ENCODE results near the gene PCSK1. TPM values are rescaled to one million over a fixed set of nuclear protein-coding genes. Genes with fewer than 3 reads are reported as not detected.

PCSK1 gene
- total and polyA plus RNA-seq, 3 donors from 2014 or later = 0.43 to 0.79 (median 0.63) TPM

DNA sequence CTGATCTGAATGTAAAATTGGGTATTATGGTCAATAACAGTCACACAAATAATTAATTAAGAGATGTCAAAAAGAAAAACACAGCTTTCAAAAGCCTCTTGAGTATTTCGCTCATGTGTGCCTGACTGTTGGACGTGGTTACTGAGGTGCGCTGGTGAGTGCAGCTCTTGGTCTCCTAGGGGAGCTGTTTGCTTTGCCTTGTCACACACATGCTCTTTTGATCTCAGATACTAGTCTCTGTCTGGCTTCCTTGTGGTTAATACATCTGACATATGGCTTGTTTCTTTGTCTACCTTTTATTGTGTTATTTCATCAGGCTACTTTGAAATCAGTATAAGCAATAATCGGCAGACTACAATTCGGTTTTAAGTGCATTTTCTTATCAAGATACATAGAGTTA, 51.5 kb downstream of the PCSK1 start:
- no peak for DNase-seq
- no peaks in the 10 kb centered on the region for H3K27me3 ChIP-seq
- no peak overlapping the region for H3K27ac ChIP-seq
- intact Hi-C loops (cut with DNase I; ENCODE audit: low total_unique reads) = no loop called here
- H3K36me3 ChIP-seq (ENCODE audit: low read depth, missing control alignments) = no peaks in the 10 kb centered on the region
- TF ChIP-seq, protein P1, sequence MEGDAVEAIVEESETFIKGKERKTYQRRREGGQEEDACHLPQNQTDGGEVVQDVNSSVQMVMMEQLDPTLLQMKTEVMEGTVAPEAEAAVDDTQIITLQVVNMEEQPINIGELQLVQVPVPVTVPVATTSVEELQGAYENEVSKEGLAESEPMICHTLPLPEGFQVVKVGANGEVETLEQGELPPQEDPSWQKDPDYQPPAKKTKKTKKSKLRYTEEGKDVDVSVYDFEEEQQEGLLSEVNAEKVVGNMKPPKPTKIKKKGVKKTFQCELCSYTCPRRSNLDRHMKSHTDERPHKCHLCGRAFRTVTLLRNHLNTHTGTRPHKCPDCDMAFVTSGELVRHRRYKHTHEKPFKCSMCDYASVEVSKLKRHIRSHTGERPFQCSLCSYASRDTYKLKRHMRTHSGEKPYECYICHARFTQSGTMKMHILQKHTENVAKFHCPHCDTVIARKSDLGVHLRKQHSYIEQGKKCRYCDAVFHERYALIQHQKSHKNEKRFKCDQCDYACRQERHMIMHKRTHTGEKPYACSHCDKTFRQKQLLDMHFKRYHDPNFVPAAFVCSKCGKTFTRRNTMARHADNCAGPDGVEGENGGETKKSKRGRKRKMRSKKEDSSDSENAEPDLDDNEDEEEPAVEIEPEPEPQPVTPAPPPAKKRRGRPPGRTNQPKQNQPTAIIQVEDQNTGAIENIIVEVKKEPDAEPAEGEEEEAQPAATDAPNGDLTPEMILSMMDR (IDR thresholded peaks at IDR 0.05) = no peak
- TF ChIP-seq POLR2A (IDR thresholded peaks at IDR 0.05) = no peak
- H3K4me3 ChIP-seq = no peak overlapping the region
- H3K4me1 ChIP-seq = no peaks in the 10 kb centered on the region
- no peaks in the 10 kb centered on the region for H3K9me3 ChIP-seq
- 78 to 83% methylated on average over 5 of the region's 5 CpGs for WGBS, 2 donors

DNA sequence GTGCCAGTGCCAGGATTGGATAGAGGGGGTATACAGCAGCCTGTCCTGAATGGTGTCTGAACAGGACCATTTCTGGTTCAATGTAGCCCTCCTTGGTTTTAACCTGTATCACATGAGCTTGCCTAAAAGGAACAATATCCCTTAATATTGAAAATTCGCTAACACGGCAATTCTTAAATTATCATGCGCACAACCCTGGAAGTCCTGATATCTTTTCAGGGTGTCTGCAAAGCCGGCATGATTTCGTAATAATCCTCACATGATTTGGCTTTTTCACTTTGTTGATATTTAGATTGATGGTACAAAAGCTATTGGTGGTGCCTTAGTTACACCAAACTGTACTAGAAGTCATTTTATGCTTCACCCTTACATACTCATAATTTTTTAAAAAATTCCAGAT, 53.2 kb downstream of the PCSK1 start:
- no peaks in the 10 kb centered on the region for H3K4me1 ChIP-seq
- no peaks in the 10 kb centered on the region for H3K27me3 ChIP-seq
- DNase-seq = no peak
- intact Hi-C loops (cut with DNase I; ENCODE audit: low total_unique reads) = no loop called here
- no peaks in the 10 kb centered on the region for H3K9me3 ChIP-seq
- H3K4me3 ChIP-seq = no peak overlapping the region
- 93 to 94% methylated on average over 5 of the region's 5 CpGs for WGBS, 2 donors
- H3K36me3 ChIP-seq (ENCODE audit: low read depth, missing control alignments) = no peaks in the 10 kb centered on the region
- TF ChIP-seq, protein P1 (IDR thresholded peaks at IDR 0.05) = no peak
- TF ChIP-seq POLR2A (IDR thresholded peaks at IDR 0.05) = no peak
- no peak overlapping the region for H3K27ac ChIP-seq

DNA sequence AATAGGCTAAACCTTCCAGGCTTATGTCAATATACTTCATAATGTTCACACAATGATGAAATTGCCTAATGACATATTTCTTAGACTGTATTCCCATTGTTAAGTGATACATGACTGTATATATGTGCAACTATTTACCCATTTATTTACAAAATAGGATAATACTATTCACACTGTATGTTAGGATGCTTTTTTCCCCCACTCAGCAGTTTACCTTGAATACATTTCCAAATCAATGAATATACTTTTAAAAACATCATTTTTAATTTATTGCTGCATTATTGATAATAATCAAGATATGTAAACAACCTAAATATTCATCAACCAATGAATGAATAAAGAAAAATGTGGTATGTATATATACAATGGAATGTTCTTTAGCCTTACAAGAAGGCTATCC, 55.5 kb downstream of the PCSK1 start:
- Histone ChIP-seq H3K9me3 (no peaks in the 10 kb centered on the region), H3K36me3 (ENCODE audit: low read depth, missing control alignments) (no peaks in the 10 kb centered on the region), H3K4me3 (no peak overlapping the region), H3K27ac (no peak overlapping the region), H3K27me3 (no peaks in the 10 kb centered on the region), H3K4me1 (no peaks in the 10 kb centered on the region)
- intact Hi-C loops (cut with DNase I; ENCODE audit: low total_unique reads) = no loop called here
- DNase-seq = no peak
- TF ChIP-seq, protein P1 (IDR thresholded peaks at IDR 0.05) = no peak
- no peak for TF ChIP-seq POLR2A (IDR thresholded peaks at IDR 0.05)

DNA sequence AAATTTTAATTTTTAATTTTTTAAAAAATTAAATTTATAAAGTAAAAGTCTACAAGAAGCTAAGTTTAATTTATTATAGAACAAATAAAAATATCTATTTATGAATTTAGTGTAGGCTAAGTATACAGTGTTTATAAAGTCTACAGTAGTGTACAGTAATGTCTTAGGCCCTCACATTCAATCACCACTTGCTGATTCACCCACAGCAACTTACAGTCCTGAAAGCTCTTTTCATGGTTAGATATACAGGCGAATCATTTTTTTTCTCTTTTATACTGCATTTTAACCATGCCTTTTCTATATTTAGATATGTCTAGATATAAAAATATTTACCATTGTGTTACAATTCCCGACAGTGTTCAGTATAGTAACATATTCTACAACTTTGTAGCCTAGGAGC, 55.9 kb downstream of the PCSK1 start:
- H3K4me1 ChIP-seq = no peaks in the 10 kb centered on the region
- TF ChIP-seq POLR2A (IDR thresholded peaks at IDR 0.05) = no peak
- TF ChIP-seq, protein P1 (IDR thresholded peaks at IDR 0.05) = no peak
- intact Hi-C loops (cut with DNase I; ENCODE audit: low total_unique reads) = no loop called here
- H3K36me3 ChIP-seq (ENCODE audit: low read depth, missing control alignments) = no peaks in the 10 kb centered on the region
- 48 to 50% methylated on average over 2 of the region's 2 CpGs for WGBS, 2 donors
- no peak for DNase-seq
- no peaks in the 10 kb centered on the region for H3K9me3 ChIP-seq
- no peaks in the 10 kb centered on the region for H3K27me3 ChIP-seq
- no peak overlapping the region for H3K27ac ChIP-seq
- H3K4me3 ChIP-seq = no peak overlapping the region

DNA sequence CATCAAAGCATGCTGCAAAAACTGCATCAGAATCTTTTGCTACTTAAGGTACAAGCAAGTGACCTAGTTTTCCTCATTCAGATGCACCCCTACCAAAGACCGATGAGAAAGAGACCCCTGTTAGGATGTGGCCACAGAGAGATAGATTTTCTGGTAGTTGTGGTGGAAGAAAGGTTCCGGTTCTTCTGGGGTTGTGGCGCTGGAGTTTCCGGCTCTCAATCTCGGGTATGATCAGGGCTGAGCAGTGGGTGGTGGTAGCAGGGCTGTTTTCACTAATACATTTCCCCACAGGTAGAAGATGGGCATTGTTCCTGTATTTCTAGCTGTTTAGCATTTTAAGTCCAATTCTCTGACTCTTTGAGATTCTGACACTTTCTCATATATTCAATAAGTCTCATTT, 58.4 kb downstream of the PCSK1 start:
- TF ChIP-seq POLR2A (IDR thresholded peaks at IDR 0.05) = no peak
- TF ChIP-seq, protein P1 (IDR thresholded peaks at IDR 0.05) = no peak
- Histone ChIP-seq H3K27me3 (no peaks in the 10 kb centered on the region), H3K9me3 (no peaks in the 10 kb centered on the region), H3K36me3 (ENCODE audit: low read depth, missing control alignments) (no peaks in the 10 kb centered on the region), H3K4me3 (no peak overlapping the region), H3K27ac (no peak overlapping the region), H3K4me1 (no peaks in the 10 kb centered on the region)
- intact Hi-C loops (cut with DNase I; ENCODE audit: low total_unique reads) = no loop called here
- no peak for DNase-seq
- 91% methylated on average over 5 of the region's 5 CpGs for WGBS, 2 donors
